Neural cell (in vitro differentiated cells): ENCODE data around the gene ADGRE2. TPM values are rescaled to one million over a fixed set of nuclear protein-coding genes. Genes with fewer than 3 reads are reported as not detected.

ENCODE experiments used
- H2AFZ ChIP-seq: fragments of 200-600, 300-800 bp; sonication (generic), shearing (Covaris generic); 2 replicates; pipeline ENCODE4 v1.6.0; 2014; ENCODE audit warnings: low read depth, mild to moderate bottlenecking, antibody characterized with exemption, low read length, moderate library complexity
- H3F3A ChIP-seq: fragments of 200-600 bp; shearing (Covaris generic); 2 replicates; pipeline ENCODE4 v1.6.1; 2016; ENCODE audit warnings: mild to moderate bottlenecking, moderate library complexity, mixed read lengths, antibody characterized with exemption, low read length; ENCODE audit not compliant: insufficient read depth, poor library complexity, severe bottlenecking
- H3K27ac ChIP-seq: fragments of 200-600, 300-800 bp; sonication (generic), shearing (Covaris generic); 2 replicates; pipeline ENCODE4 v1.5.1; 2014; ENCODE audit warnings: mild to moderate bottlenecking, low read length, moderate library complexity
- H3K27me3 ChIP-seq: fragments of 300-800, 200-600 bp; sonication (generic), shearing (Covaris generic); 2 replicates; pipeline ENCODE4 v1.6.0; 2014; ENCODE audit warnings: mild to moderate bottlenecking, low read depth, low read length, moderate library complexity; ENCODE audit not compliant: insufficient read depth
- H3K36me3 ChIP-seq: fragments of 300-800, 200-600 bp; sonication (generic), shearing (Covaris generic); 2 replicates; pipeline ENCODE4 v1.5.1; 2014; ENCODE audit warnings: mild to moderate bottlenecking, antibody characterized with exemption, low read length, moderate library complexity; ENCODE audit not compliant: insufficient read depth
- H3K4me2 ChIP-seq: fragments of 300-800, 200-600 bp; sonication (generic), shearing (Covaris generic); 2 replicates; pipeline ENCODE4 v1.6.0; 2014; ENCODE audit warnings: mild to moderate bottlenecking, low read length
- H3K4me3 ChIP-seq: fragments of 300-800, 200-600 bp; sonication (generic), shearing (Covaris generic); 2 replicates; pipeline ENCODE4 v1.5.1; 2014; ENCODE audit warnings: mild to moderate bottlenecking, low read length, moderate library complexity
- H3K79me2 ChIP-seq: fragments of 200-600 bp; shearing (Covaris generic); replicated peaks from 2 replicates; pipeline ENCODE4 v1.6.0; 2014; ENCODE audit warnings: mild to moderate bottlenecking, low read length, moderate library complexity; ENCODE audit not compliant: insufficient read depth
- H3K9ac ChIP-seq: fragments of 300-800, 200-600 bp; sonication (generic), shearing (Covaris generic); 2 replicates; pipeline ENCODE4 v1.6.1; 2016; ENCODE audit warnings: mild to moderate bottlenecking, low read length, mixed read lengths
- H3K9me2 ChIP-seq: fragments of 200-600 bp; shearing (Covaris generic); 2 replicates; pipeline ENCODE4 v1.6.1; 2016; ENCODE audit warnings: mild to moderate bottlenecking, low read length, mixed read lengths; ENCODE audit not compliant: insufficient read depth
- H3K9me3 ChIP-seq: fragments of 200-600, 300-800 bp; sonication (generic), shearing (Covaris generic); 2 replicates; pipeline ENCODE4 v1.6.1; 2016; ENCODE audit warnings: mild to moderate bottlenecking, mixed run types, low read length, moderate library complexity, mixed read lengths
- H4K20me1 ChIP-seq: fragments of 200-600 bp; shearing (Covaris generic); 2 replicates; pipeline ENCODE4 v1.6.1; 2016; ENCODE audit warnings: mild to moderate bottlenecking, mixed run types; ENCODE audit not compliant: insufficient read depth
- MXI1 ChIP-seq: fragments of 450-650 bp; conservative IDR thresholded peaks from 2 replicates; pipeline ENCODE4 v1.6.1; 2014; ENCODE audit warnings: antibody characterized with exemption, mild to moderate bottlenecking; ENCODE audit not compliant: poor library complexity, severe bottlenecking
- SMC3 ChIP-seq: fragments of 450-650 bp; conservative IDR thresholded peaks from 2 replicates; pipeline ENCODE4 v1.6.1; 2014; ENCODE audit warnings: antibody characterized with exemption, mild to moderate bottlenecking, moderate library complexity; ENCODE audit not compliant: poor library complexity
- TAF1 ChIP-seq: IDR thresholded peaks from 2 replicates; pipeline ENCODE4 v1.6.1; 2012; ENCODE audit warnings: low read depth
- polyA plus RNA-seq: library from polyadenylated mRNA; depleted of rRNA; stranded (reverse); fragments of >200 nt; gene quantifications from 2 replicates; pipeline ENCODE4 v1.2.3, GENCODE V29; 2014
- small RNA-seq, 3 experiments: library from RNA; depleted of rRNA; stranded (forward); fragments of <200 nt; gene quantifications; one replicate each; pipeline ENCODE3, GENCODE V24; 2012
- TF ChIP-seq, protein P1 (sequence below): fragments of 450-650 bp; IDR thresholded peaks from 2 replicates; pipeline ENCODE4 v1.5.1; 2014; ENCODE audit warnings: antibody characterized with exemption, mild to moderate bottlenecking, moderate library complexity; ENCODE audit not compliant: poor library complexity, severe bottlenecking

The ADGRE2 gene
- polyA plus RNA-seq, 1 donor from 2014 or later = not detected

- TF ChIP-seq, protein P1, sequence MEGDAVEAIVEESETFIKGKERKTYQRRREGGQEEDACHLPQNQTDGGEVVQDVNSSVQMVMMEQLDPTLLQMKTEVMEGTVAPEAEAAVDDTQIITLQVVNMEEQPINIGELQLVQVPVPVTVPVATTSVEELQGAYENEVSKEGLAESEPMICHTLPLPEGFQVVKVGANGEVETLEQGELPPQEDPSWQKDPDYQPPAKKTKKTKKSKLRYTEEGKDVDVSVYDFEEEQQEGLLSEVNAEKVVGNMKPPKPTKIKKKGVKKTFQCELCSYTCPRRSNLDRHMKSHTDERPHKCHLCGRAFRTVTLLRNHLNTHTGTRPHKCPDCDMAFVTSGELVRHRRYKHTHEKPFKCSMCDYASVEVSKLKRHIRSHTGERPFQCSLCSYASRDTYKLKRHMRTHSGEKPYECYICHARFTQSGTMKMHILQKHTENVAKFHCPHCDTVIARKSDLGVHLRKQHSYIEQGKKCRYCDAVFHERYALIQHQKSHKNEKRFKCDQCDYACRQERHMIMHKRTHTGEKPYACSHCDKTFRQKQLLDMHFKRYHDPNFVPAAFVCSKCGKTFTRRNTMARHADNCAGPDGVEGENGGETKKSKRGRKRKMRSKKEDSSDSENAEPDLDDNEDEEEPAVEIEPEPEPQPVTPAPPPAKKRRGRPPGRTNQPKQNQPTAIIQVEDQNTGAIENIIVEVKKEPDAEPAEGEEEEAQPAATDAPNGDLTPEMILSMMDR = no peak
These were observed 88.5 kb downstream of the ADGRE2 start, which contains the start of gene ZNF333 (continued) for GRCh38 chr19:14689598-14690503.

GRCh38 chr19:14686411-14686810 lies 91.9 kb downstream of the ADGRE2 start:
- TF ChIP-seq, protein P1 = peak; percentile 37
- TF ChIP-seq MXI1 = no peak
- peaks cover 3% of the 10 kb centered on the region for H3K27me3 ChIP-seq

DNA sequence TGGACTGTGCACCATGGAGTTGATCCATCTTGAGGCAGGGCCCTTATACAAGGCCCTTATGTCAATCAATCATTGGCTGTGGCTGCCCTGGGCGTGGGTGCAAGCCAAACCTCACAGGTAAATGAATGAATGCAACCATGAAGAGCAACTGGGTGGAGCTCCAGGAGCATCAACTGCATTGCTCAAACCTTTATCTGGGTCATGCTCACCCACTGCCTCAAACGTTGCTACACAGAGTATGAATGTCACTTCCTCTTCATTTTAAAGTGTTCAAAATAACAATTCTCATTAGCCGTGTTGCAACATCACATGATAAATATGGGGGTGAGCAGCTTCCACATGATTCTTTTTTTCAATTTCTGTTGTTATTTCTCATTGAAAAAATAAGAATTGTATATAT lies 94.9 kb downstream of the ADGRE2 start:
- H3K9me3 ChIP-seq = no peaks in the 10 kb centered on the region
- H2AFZ ChIP-seq = no peak overlapping the region
- H3K36me3 ChIP-seq = no peaks in the 10 kb centered on the region
- no peak overlapping the region for H3K27ac ChIP-seq
- H3K27me3 ChIP-seq = peaks cover 3% of the 10 kb centered on the region
- TF ChIP-seq TAF1 = no peak
- TF ChIP-seq SMC3 = no peak
- H4K20me1 ChIP-seq = no peaks in the 10 kb centered on the region
- no peak overlapping the region for H3K4me3 ChIP-seq
- no peak overlapping the region for H3K9ac ChIP-seq
- H3K9me2 ChIP-seq = no peaks in the 10 kb centered on the region
- H3K4me2 ChIP-seq = no peak overlapping the region
- no peaks in the 10 kb centered on the region for H3K79me2 ChIP-seq
- no peaks in the 10 kb centered on the region for H3F3A ChIP-seq

More at GRCh38 chr19:14686411-14686810, 91.9 kb downstream of the ADGRE2 start:
- H4K20me1 ChIP-seq = no peaks in the 10 kb centered on the region
- H3K27ac ChIP-seq = no peak overlapping the region
- H3K4me3 ChIP-seq = no peak overlapping the region
- H3F3A ChIP-seq = no peaks in the 10 kb centered on the region
- no peak overlapping the region for H3K4me2 ChIP-seq
- no peaks in the 10 kb centered on the region for H3K36me3 ChIP-seq
- no peak overlapping the region for H2AFZ ChIP-seq
- H3K9ac ChIP-seq = no peak overlapping the region
- H3K79me2 ChIP-seq = peaks cover 11% of the 10 kb centered on the region
- H3K9me2 ChIP-seq = no peaks in the 10 kb centered on the region
- H3K9me3 ChIP-seq = no peaks in the 10 kb centered on the region

Small RNAs within 50 kb of the gene (small RNA-seq; reads per million reads assigned to genes)
- 0.07 to 0.68 (median 0.57) reads per million in 3 experiments for gene AC005255.1

Other genes starting within 250 kb of the ADGRE2 start
- gene TECR, start 249.0 kb downstream of the ADGRE2 start, polyA plus RNA-seq = 31.4 and 42.4 TPM in 2 replicates
- 615 and 696 TPM in 2 replicates for gene NDUFB7, start 206.5 kb downstream of the ADGRE2 start, polyA plus RNA-seq
- gene CLEC17A, start 195.5 kb downstream of the ADGRE2 start, polyA plus RNA-seq = not detected in 2 replicates
- not detected in 2 replicates for gene ADGRE3, start 103.7 kb downstream of the ADGRE2 start, polyA plus RNA-seq
- gene ZNF333, start 88.5 kb downstream of the ADGRE2 start, polyA plus RNA-seq = 67.6 and 79.5 TPM in 2 replicates
- gene OR7A5, start 56.6 kb upstream of the ADGRE2 start, polyA plus RNA-seq = not detected in 2 replicates
- not detected in 2 replicates for gene OR7C1, start 56.6 kb upstream of the ADGRE2 start, polyA plus RNA-seq
- gene OR7A10, start 70.4 kb upstream of the ADGRE2 start, polyA plus RNA-seq = not detected in 2 replicates
- gene OR7A17, start 107.6 kb upstream of the ADGRE2 start, polyA plus RNA-seq = not detected in 2 replicates
- gene OR7C2, start 162.9 kb upstream of the ADGRE2 start, polyA plus RNA-seq = not detected in 2 replicates
- 46.6 and 51.7 TPM in 2 replicates for gene SLC1A6, start 201.3 kb upstream of the ADGRE2 start, polyA plus RNA-seq